ENCODE measurements around the gene TSPEAR.
"Not testable (repeated sequence)": the region's sequence is repeated elsewhere in the genome, so short reads cannot be mapped to it uniquely, and the experiment has no call there.

Gene TSPEAR

GRCh38 chr21:44677881-44678280 is 33.5 kb downstream of the TSPEAR start:
- Mint-ChIP-seq H3K4me3 (no peak overlapping the region), H3K36me3 (ENCODE audit: low read depth) (peaks cover 3% of the 10 kb centered on the region), H3K27ac (no peak overlapping the region), H3K9me3 (peaks cover 29% of the 10 kb centered on the region), H3K27me3 (ENCODE audit: low read depth) (peaks cover 49% of the 10 kb centered on the region), H3K4me1 (ENCODE audit: low read depth) (no peaks in the 10 kb centered on the region)

- Mint-ChIP-seq H3K4me1 (ENCODE audit: low read depth) (no peaks in the 10 kb centered on the region), H3K36me3 (ENCODE audit: low read depth) (peaks cover 9% of the 10 kb centered on the region), H3K9me3 (peaks cover 67% of the 10 kb centered on the region), H3K27ac (no peak overlapping the region), H3K4me3 (no peak overlapping the region), H3K27me3 (ENCODE audit: low read depth) (peaks cover 39% of the 10 kb centered on the region)
These were observed 39.5 kb downstream of the TSPEAR start for GRCh38 chr21:44671911-44672310.

DNA sequence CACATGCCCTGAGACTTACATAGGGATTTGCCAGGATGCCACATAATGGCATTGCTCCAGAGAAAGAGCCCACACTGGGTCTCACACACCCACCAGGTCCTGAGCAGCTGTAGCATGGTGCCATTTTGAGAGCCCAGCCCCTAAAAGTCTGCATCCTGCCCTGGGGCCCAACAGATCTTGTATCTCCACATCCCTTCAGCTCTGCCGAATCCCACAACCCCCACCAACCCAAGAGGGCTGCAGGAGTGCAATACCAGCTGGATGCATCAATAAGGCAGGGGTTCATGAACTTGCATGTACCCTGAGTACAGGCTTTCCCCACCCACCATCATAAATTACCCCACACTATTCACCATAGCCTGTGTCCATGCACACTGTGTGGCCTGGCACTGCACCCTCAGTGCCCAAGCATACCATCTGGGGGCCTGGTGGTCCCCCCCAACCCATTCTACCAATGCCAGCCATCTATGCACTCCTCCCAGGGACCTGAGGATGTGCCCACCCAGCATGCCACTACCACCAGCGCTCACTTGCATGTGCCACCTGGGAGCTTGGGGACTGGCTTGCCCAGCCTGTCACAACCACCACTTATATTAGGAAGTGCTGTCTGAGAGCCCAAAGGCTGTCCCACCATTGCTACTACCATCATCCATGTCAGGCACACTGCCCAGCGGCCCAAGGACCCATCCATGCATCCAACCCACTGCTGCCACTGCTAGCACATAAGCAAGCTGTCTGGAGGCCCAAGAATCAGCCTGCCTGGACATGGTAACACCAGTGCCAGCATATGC is 40.5 kb downstream of the TSPEAR start:
- H3K36me3 Mint-ChIP-seq (ENCODE audit: low read depth) = peaks cover 9% of the 10 kb centered on the region
- no peak overlapping the region for H3K4me3 Mint-ChIP-seq
- peaks cover 34% of the 10 kb centered on the region for H3K27me3 Mint-ChIP-seq (ENCODE audit: low read depth)
- H3K27ac Mint-ChIP-seq = no peak overlapping the region
- H3K9me3 Mint-ChIP-seq = peaks cover 64% of the 10 kb centered on the region
- no peaks in the 10 kb centered on the region for H3K4me1 Mint-ChIP-seq (ENCODE audit: low read depth)

DNA sequence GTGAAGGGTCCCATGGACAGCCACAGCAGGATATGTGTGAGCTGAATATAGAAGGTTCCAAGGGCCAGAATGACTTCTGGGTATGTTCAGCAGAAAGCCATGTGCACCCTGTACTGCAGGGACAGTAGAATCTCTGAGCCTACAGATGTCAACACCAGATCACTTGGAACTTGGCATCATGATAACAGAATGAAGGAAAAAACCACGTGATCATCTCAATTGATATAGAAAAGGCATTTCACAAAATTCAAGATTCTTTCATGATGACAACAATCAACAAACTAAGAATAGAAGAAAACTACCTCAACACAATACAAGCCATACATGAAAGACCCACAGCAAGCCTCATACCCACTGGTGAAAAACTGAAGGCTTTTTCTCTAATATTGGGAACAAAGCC is 43.8 kb downstream of the TSPEAR start:
- Mint-ChIP-seq H3K4me3 (no peak overlapping the region), H3K27ac (no peak overlapping the region), H3K36me3 (ENCODE audit: low read depth) (peaks cover 6% of the 10 kb centered on the region), H3K27me3 (ENCODE audit: low read depth) (peaks cover 28% of the 10 kb centered on the region), H3K9me3 (peaks cover 53% of the 10 kb centered on the region), H3K4me1 (ENCODE audit: low read depth) (no peaks in the 10 kb centered on the region)

- no peak within 1 kb of the TSS for H3K27ac Mint-ChIP-seq
- H3K4me3 Mint-ChIP-seq = no peak within 1 kb of the TSS
- H3K27me3 Mint-ChIP-seq (ENCODE audit: low read depth) = peaks cover 36% of the 10 kb centered on the region
- no peaks in the 10 kb centered on the region for H3K4me1 Mint-ChIP-seq (ENCODE audit: low read depth)
- peaks cover 53% of the 10 kb centered on the region for H3K9me3 Mint-ChIP-seq
- H3K36me3 Mint-ChIP-seq (ENCODE audit: low read depth) = peaks cover 6% of the 10 kb centered on the region
These were observed 44.7 kb downstream of the TSPEAR start, which contains the start of gene KRTAP12-2 for GRCh38 chr21:44666401-44667320. Gene KRTAP12-2, minus strand, starts transcription at chr21:44666927. Its CDS starts 41 bp downstream, at chr21:44666886.

GRCh38 chr21:44664691-44665090 is 46.7 kb downstream of the TSPEAR start:
- Mint-ChIP-seq H3K4me3 (no peak overlapping the region), H3K4me1 (ENCODE audit: low read depth) (peaks cover 7% of the 10 kb centered on the region), H3K27ac (no peak overlapping the region), H3K36me3 (ENCODE audit: low read depth) (peaks cover 13% of the 10 kb centered on the region), H3K9me3 (peaks cover 50% of the 10 kb centered on the region), H3K27me3 (ENCODE audit: low read depth) (peaks cover 47% of the 10 kb centered on the region)

GRCh38 chr21:44661567-44661966 is 49.8 kb downstream of the TSPEAR start:
- peaks cover 38% of the 10 kb centered on the region for H3K36me3 Mint-ChIP-seq (ENCODE audit: low read depth)
- H3K4me3 Mint-ChIP-seq, H3K27ac Mint-ChIP-seq: not testable (repeated sequence)
- peaks cover 39% of the 10 kb centered on the region for H3K4me1 Mint-ChIP-seq (ENCODE audit: low read depth)
- peaks cover 65% of the 10 kb centered on the region for H3K9me3 Mint-ChIP-seq
- peaks cover 28% of the 10 kb centered on the region for H3K27me3 Mint-ChIP-seq (ENCODE audit: low read depth)

DNA sequence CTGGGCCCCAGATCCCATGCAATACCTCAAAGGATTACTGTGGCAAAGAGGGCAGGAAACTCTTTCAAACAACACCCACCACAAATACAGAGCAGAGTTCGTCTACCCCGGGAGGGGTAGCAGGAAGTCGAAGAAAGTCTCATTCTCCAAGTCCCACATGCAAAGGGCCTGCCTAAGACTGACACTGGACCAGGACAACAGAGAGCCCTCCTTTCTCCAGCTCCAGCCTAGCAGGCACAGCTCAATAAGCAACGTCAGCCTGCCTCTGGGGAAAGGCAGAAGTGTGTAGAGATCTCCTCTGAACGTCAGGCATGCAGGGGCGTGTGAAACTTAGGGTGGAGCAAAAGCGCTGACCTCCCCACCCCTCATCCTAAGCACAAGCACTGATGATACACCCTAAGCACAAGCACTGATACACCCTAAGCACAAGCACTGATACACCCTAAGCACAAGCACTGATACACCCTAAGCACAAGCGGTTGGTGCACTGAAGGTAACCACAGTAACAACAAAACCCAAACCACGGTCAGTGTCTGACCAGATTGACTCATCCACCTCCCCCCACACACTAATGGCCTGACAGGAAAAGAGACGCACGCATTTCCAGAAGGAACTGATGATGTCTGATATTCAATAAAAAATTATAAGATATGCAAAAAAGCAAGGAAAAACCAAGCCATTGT is 52.3 kb downstream of the TSPEAR start:
- Mint-ChIP-seq H3K27me3 (ENCODE audit: low read depth) (peaks cover 25% of the 10 kb centered on the region), H3K36me3 (ENCODE audit: low read depth) (peaks cover 58% of the 10 kb centered on the region), H3K27ac (peak overlapping the region; percentile 99), H3K9me3 (peaks cover 76% of the 10 kb centered on the region), H3K4me1 (ENCODE audit: low read depth) (peaks cover 53% of the 10 kb centered on the region), H3K4me3 (peak overlapping the region; percentile 71)

DNA sequence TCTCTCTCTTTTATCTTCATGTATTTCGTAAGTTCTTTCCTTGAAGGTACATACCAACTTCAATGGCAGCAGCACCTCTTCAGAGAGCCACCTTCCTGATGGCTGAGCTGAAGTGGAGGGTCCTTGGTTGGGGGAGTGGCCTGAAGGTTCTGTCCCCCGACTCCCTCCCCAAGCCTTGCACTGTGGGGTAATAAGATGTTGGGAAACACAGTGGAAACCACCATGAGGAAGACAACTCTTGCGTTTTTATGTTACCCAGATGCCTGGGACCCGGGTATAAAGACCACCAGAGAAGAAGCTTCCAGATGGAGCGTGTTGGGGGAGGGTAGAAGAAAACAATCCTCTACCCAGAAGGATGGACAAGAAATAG is 52.8 kb downstream of the TSPEAR start:
- Mint-ChIP-seq H3K27ac (peak overlapping the region; percentile 99), H3K36me3 (ENCODE audit: low read depth) (peaks cover 63% of the 10 kb centered on the region), H3K4me3 (peak overlapping the region; percentile 71), H3K4me1 (ENCODE audit: low read depth) (peaks cover 58% of the 10 kb centered on the region), H3K27me3 (ENCODE audit: low read depth) (peaks cover 25% of the 10 kb centered on the region), H3K9me3 (peaks cover 76% of the 10 kb centered on the region)

GRCh38 chr21:44657635-44658540 is 53.5 kb downstream of the TSPEAR start, which contains the start of gene KRTAP12-3:
Gene KRTAP12-3, plus strand, starts transcription at chr21:44657932. Its CDS starts 48 bp downstream, at chr21:44657980.
- Mint-ChIP-seq H3K9me3 (peaks cover 77% of the 10 kb centered on the region), H3K27ac (peak within 1 kb of the TSS; percentile 99), H3K4me3 (peak within 1 kb of the TSS; percentile 71), H3K4me1 (ENCODE audit: low read depth) (peaks cover 59% of the 10 kb centered on the region), H3K36me3 (ENCODE audit: low read depth) (peaks cover 65% of the 10 kb centered on the region), H3K27me3 (ENCODE audit: low read depth) (peaks cover 22% of the 10 kb centered on the region)

- peaks cover 14% of the 10 kb centered on the region for H3K27me3 Mint-ChIP-seq (ENCODE audit: low read depth)
- H3K36me3 Mint-ChIP-seq (ENCODE audit: low read depth) = peaks cover 63% of the 10 kb centered on the region
- peak overlapping the region; percentile 99 for H3K27ac Mint-ChIP-seq
- peaks cover 59% of the 10 kb centered on the region for H3K4me1 Mint-ChIP-seq (ENCODE audit: low read depth)
- peak overlapping the region; percentile 71 for H3K4me3 Mint-ChIP-seq
- peaks cover 70% of the 10 kb centered on the region for H3K9me3 Mint-ChIP-seq
These were observed 54.5 kb downstream of the TSPEAR start for GRCh38 chr21:44656868-44657267.

DNA sequence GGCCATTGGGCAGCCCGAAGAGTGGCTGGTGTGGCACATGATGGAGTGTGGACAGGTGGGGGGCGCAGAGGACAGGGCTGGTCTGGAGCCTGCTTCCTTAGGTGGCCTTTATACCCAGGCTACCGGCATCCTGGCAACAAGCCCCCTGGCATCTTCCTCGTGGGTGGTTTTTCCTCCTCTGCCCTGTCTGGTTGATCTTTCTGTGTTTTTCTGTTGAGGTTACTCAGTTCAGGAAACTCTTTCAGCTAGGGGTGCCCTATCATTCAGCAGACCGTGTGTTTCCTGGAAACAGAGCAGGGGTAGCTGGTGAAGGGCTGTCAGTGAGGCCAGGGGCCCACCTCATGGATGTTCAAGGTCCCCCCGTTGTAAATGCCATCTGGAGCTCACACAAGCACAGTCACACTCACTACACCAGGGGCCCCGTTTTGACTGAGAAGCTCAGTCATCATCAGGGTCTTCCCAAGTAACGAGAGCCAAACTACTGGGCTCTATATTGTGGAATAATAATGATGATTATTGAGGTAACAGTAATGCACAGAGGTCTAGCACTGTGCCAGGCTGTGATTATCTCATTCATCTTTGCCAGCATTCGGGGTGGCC is 56.7 kb downstream of the TSPEAR start, which contains the start of gene KRTAP12-4:
KRTAP12-4 (minus strand) TSS at position 84 of the 600 bp plus-strand sequence; CDS start at position 39, 45 bp downstream.
- Mint-ChIP-seq H3K27me3 (ENCODE audit: low read depth) (peaks cover under 1% of the 10 kb centered on the region), H3K36me3 (ENCODE audit: low read depth) (peaks cover 56% of the 10 kb centered on the region), H3K4me1 (ENCODE audit: low read depth) (peaks cover 53% of the 10 kb centered on the region), H3K9me3 (peaks cover 57% of the 10 kb centered on the region), H3K4me3 (no peak within 1 kb of the TSS), H3K27ac (peak within 1 kb of the TSS; percentile 75)
